HepG2 (cell line): ENCODE results near the gene ELANE. TPM values are rescaled to one million over a fixed set of nuclear protein-coding genes. Genes with fewer than 3 reads are reported as not detected.

ENCODE experiments used
- ESRRA ChIP-seq: sonication (generic); formaldehyde crosslinking; IDR thresholded peaks from 2 replicates; pipeline ENCODE4 v1.5.1; 2020; ENCODE audit warnings: mild to moderate bottlenecking, low read depth, missing genetic modification reagents
- HDAC2 ChIP-seq: sonication (generic); formaldehyde crosslinking; IDR thresholded peaks from 2 replicates; pipeline ENCODE4 v1.4.0; 2020; ENCODE audit warnings: missing genetic modification reagents
- HDAC6 ChIP-seq: fragments of 200-600 bp; sonication (generic); IDR thresholded peaks from 2 replicates; pipeline ENCODE4 v1.7.0; 2017; ENCODE audit warnings: mild to moderate bottlenecking, antibody characterized with exemption, low read length, low read depth
- HNF4G ChIP-seq, 2 experiments: sonication (generic) in 1 of 2; formaldehyde crosslinking in 1 of 2; IDR thresholded peaks; 2 replicates each; pipeline versions ENCODE4 v1.4.0 to v1.6.1; 2011 to 2020; ENCODE audit warnings: borderline replicate concordance in 2 of 2, low read depth in 2 of 2, mild to moderate bottlenecking in 2 of 2, low read length in 1 of 2, missing genetic modification reagents in 1 of 2, moderate library complexity in 1 of 2
- MBD4 ChIP-seq: IDR thresholded peaks from 2 replicates; pipeline ENCODE4 v1.6.1; 2012; ENCODE audit warnings: low read length, inconsistent platforms, borderline replicate concordance
- NFIB ChIP-seq: sonication (generic); formaldehyde crosslinking; IDR thresholded peaks from 2 replicates; pipeline ENCODE4 v1.9.0; 2021; ENCODE audit warnings: missing genetic modification reagents, mild to moderate bottlenecking, borderline replicate concordance
- POLR2G ChIP-seq: fragments of 200-400 bp; formaldehyde crosslinking; IDR thresholded peaks from 2 replicates; pipeline ENCODE4 v1.6.1; 2018; ENCODE audit warnings: mild to moderate bottlenecking, low read depth, low read length, moderate library complexity
- RBAK ChIP-seq: sonication (generic); formaldehyde crosslinking; IDR thresholded peaks from 2 replicates; pipeline ENCODE4 v1.5.1; 2020; ENCODE audit warnings: mild to moderate bottlenecking, missing genetic modification reagents
- TFAP4 ChIP-seq: sonication (generic); IDR thresholded peaks from 2 replicates; pipeline ENCODE4 v1.6.1; 2016; ENCODE audit warnings: low read depth, borderline replicate concordance
- TOPORS ChIP-seq: sonication (generic); formaldehyde crosslinking; IDR thresholded peaks from 2 replicates; pipeline ENCODE4 v1.8.0; 2023; ENCODE audit warnings: mild to moderate bottlenecking, missing genetic modification reagents
- ZFP36 ChIP-seq: fragments of 150-350 bp; IDR thresholded peaks from 2 replicates; pipeline ENCODE4 v1.6.1; 2018; ENCODE audit warnings: borderline replicate concordance, low read length, low read depth; ENCODE audit not compliant: partially characterized antibody
- ZFP82 ChIP-seq: sonication (generic); formaldehyde crosslinking; IDR thresholded peaks from 2 replicates; pipeline ENCODE4 v1.5.1; 2020; ENCODE audit warnings: mild to moderate bottlenecking, missing genetic modification reagents, borderline replicate concordance
- ZNF577 ChIP-seq: sonication (generic); formaldehyde crosslinking; IDR thresholded peaks from 2 replicates; pipeline ENCODE4 v1.4.0; 2020; ENCODE audit warnings: mild to moderate bottlenecking, low read depth, missing genetic modification reagents, borderline replicate concordance
- ZNF580 ChIP-seq: IDR thresholded peaks from 2 replicates; pipeline ENCODE4 v1.6.1; 2016; ENCODE audit warnings: low read depth, borderline replicate concordance
- ZNF75D ChIP-seq: sonication (generic); formaldehyde crosslinking; IDR thresholded peaks from 2 replicates; pipeline ENCODE4 v1.8.1; 2023; ENCODE audit warnings: missing genetic modification reagents, mild to moderate bottlenecking, borderline replicate concordance
- ZNF788 ChIP-seq: sonication (generic); formaldehyde crosslinking; IDR thresholded peaks from 2 replicates; pipeline ENCODE4 v1.5.0; 2020; ENCODE audit warnings: mild to moderate bottlenecking, missing genetic modification reagents, borderline replicate concordance
- polyA plus RNA-seq, 8 experiments: library from polyadenylated mRNA; depleted of rRNA in 3 of 8; stranded (reverse) in 7 of 8; unstranded in 1 of 8; fragments of >200 nt; fragmentation: Illumina TruSeq in 4 of 8; extraction: Trizol in 4 of 8; gene quantifications; 2 replicates each; pipeline versions ENCODE4 v1.2.1 to v1.2.3, GENCODE V29; 2011 to 2016; ENCODE audit warnings: low read depth in 4 of 8, missing spikeins in 1 of 8, mixed read lengths in 1 of 8; ENCODE audit not compliant: insufficient read depth in 1 of 8
- total RNA-seq, 5 experiments: library from RNA; depleted of rRNA; stranded (reverse); fragments of >200 nt; fragmentation: Illumina TruSeq; extraction: Trizol; gene quantifications; 2 replicates each; pipeline ENCODE4 v1.2.3, GENCODE V29; 2016; ENCODE audit warnings: low read depth in 1 of 5
- TF ChIP-seq, protein P1 (sequence below), 2 experiments: sonication (generic) in 1 of 2; formaldehyde crosslinking in 1 of 2; IDR thresholded peaks; 2 replicates each; pipeline versions ENCODE4 v1.6.1 to v1.9.0; 2014 to 2022; ENCODE audit warnings: antibody characterized with exemption in 1 of 2, borderline replicate concordance in 1 of 2, inconsistent platforms in 1 of 2, low read depth in 1 of 2, missing genetic modification reagents in 1 of 2

The ELANE gene
- total and polyA plus RNA-seq, 2 of the 13 experiments (the other 11 are each of a cell fraction or from before 2014, with no cell fraction given): not detected

DNA sequence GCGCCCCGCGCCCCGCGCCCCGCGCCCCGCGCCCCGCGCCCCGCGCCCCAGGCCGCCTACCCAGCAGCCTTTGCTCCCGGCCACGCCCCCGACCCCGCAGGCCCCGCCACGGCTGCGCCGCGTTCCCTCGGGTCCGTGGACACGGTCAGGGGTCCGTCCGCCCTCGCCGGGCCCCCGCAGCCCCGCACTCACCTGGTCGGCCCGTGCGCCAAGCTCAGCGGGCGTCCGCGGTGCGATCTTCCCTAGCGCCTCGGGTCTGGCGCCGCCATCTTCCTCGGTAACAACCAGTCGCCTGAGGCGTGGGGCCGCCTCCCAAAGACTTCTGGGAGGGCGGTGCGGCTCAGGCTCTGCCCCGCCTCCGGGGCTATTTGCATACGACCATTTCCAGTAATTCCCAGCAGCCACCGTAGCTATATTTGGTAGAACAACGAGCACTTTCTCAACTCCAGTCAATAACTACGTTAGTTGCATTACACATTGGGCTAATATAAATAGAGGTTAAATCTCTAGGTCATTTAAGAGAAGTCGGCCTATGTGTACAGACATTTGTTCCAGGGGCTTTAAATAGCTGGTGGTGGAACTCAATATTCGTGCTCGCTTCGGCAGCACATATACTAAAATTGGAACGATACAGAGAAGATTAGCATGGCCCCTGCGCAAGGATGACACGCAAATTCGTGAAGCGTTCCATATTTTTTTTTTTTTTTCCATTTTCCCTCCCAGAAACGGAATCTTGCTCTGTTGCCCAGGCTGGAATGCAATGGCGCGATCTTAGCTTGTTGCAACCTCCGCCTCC is 41.0 kb downstream of the ELANE start, which contains the start of the genes MED16 and RNU6-9 (continued):
- TF ChIP-seq, protein P1, sequence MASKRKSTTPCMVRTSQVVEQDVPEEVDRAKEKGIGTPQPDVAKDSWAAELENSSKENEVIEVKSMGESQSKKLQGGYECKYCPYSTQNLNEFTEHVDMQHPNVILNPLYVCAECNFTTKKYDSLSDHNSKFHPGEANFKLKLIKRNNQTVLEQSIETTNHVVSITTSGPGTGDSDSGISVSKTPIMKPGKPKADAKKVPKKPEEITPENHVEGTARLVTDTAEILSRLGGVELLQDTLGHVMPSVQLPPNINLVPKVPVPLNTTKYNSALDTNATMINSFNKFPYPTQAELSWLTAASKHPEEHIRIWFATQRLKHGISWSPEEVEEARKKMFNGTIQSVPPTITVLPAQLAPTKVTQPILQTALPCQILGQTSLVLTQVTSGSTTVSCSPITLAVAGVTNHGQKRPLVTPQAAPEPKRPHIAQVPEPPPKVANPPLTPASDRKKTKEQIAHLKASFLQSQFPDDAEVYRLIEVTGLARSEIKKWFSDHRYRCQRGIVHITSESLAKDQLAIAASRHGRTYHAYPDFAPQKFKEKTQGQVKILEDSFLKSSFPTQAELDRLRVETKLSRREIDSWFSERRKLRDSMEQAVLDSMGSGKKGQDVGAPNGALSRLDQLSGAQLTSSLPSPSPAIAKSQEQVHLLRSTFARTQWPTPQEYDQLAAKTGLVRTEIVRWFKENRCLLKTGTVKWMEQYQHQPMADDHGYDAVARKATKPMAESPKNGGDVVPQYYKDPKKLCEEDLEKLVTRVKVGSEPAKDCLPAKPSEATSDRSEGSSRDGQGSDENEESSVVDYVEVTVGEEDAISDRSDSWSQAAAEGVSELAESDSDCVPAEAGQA (IDR thresholded peaks at IDR 0.05; ENCODE audit: low read depth): peak; percentile 49; the same call in 1 of the 2 replicates
- TF ChIP-seq, protein P1 (CRISPR knock-in tag; IDR thresholded peaks at IDR 0.05; ENCODE audit: borderline replicate concordance): peak; percentile 71; the same call in 1 of the 2 replicates
- TF ChIP-seq ZNF75D (CRISPR knock-in tag): no peak
- no peak for TF ChIP-seq TFAP4
- TF ChIP-seq TOPORS: 0 out of 2 replicates have a peak, but pooled peaks have one; percentile 29
- peak; percentile 88 for TF ChIP-seq POLR2G
- TF ChIP-seq ZNF577 (CRISPR knock-in tag): no peak
- no peak for TF ChIP-seq NFIB
- TF ChIP-seq HDAC6: no peak
- no peak for TF ChIP-seq ZFP36
- TF ChIP-seq RBAK (CRISPR knock-in tag): no peak
- peak; percentile 46; the same call in 1 of the 2 replicates for TF ChIP-seq ZNF788 (CRISPR knock-in tag)
- no peak for TF ChIP-seq ZNF580
- TF ChIP-seq ZFP82 (CRISPR knock-in tag): peak; percentile 80; the same call in 1 of the 2 replicates
- TF ChIP-seq HNF4G (IDR thresholded peaks at IDR 0.05; ENCODE audit: borderline replicate concordance, low read depth, low read length): no peak
- TF ChIP-seq HNF4G (CRISPR knock-in tag; IDR thresholded peaks at IDR 0.05; ENCODE audit: borderline replicate concordance, low read depth): no peak
- no peak for TF ChIP-seq ESRRA (CRISPR knock-in tag)
- no peak for TF ChIP-seq MBD4
- peak; percentile 40; the same call in 1 of the 2 replicates for TF ChIP-seq HDAC2 (CRISPR knock-in tag)
